H1 (cell line): ENCODE measurements around the gene C2orf72. TPM values are rescaled to one million over a fixed set of nuclear protein-coding genes. Genes with fewer than 3 reads are reported as not detected.

Source experiments
- CTCF ChIA-PET: fragments of 300-600 bp; sonication (Branson Sonifier 250); formaldehyde crosslinking; loops from one replicate; lab custom pipeline; 2021; ENCODE audit not compliant: partially characterized antibody; lab: Charles Lee
- POLR2A ChIA-PET: fragments of 300-600 bp; sonication (Branson Sonifier 250); formaldehyde crosslinking; loops from one replicate; lab custom pipeline; 2021; ENCODE audit warnings: inconsistent platforms; ENCODE audit not compliant: partially characterized antibody; lab: Charles Lee
- DNase-seq, 2 experiments: peaks; one replicate each; pipeline versions ENCODE4 v3.0.0 to v3.0.0-alpha.2; 2010 to 2022; ENCODE audit warnings: low spot score in 2 of 2, low read depth in 1 of 2, mixed read lengths in 1 of 2
- FAIRE-seq: peaks from 2 replicates; lab custom pipeline; 2011; peaks lifted over from hg19 to GRCh38; lab: Jason Lieb, UNC
- H2AFZ ChIP-seq: 2 replicates; pipeline ENCODE4 v1.8.1; 2012; ENCODE audit warnings: low read length, inconsistent platforms
- H2AK5ac ChIP-seq: 2 replicates; pipeline ENCODE4 v1.6.1; 2013; ENCODE audit warnings: low read depth, low read length
- H2BK120ac ChIP-seq: replicated peaks from 2 replicates; pipeline ENCODE3; 2013; ENCODE audit warnings: low read depth, low read length, inconsistent platforms
- H2BK12ac ChIP-seq: 2 replicates; pipeline ENCODE4 v1.6.1; 2013; ENCODE audit warnings: low read depth, low read length
- H2BK15ac ChIP-seq: 2 replicates; pipeline ENCODE4 v1.6.1; 2013; ENCODE audit warnings: low read length
- H2BK20ac ChIP-seq: 2 replicates; pipeline ENCODE4 v1.6.1; 2013; ENCODE audit warnings: low read length
- H2BK5ac ChIP-seq: 2 replicates; pipeline ENCODE4 v1.6.1; 2013; ENCODE audit warnings: low read depth, low read length
- H3K14ac ChIP-seq: 2 replicates; pipeline ENCODE4 v1.6.1; 2013; ENCODE audit warnings: inconsistent platforms; ENCODE audit not compliant: insufficient read length
- H3K18ac ChIP-seq: 2 replicates; pipeline ENCODE4 v1.6.1; 2013; ENCODE audit warnings: low read length; ENCODE audit errors: extremely low read depth
- H3K23ac ChIP-seq: 2 replicates; pipeline ENCODE4 v1.6.1; 2013; ENCODE audit warnings: inconsistent platforms; ENCODE audit not compliant: insufficient read length
- H3K23me2 ChIP-seq: 2 replicates; pipeline ENCODE4 v1.6.1; 2013; ENCODE audit warnings: low read depth, low read length
- H3K27ac ChIP-seq: 2 replicates; pipeline ENCODE4 v1.6.1; 2011; ENCODE audit warnings: low read depth, low read length, inconsistent platforms
- H3K27me3 ChIP-seq, 4 experiments: replicated peaks in 1 of 4; 1 replicate in 1 of 4; 2 replicates in 3 of 4; pipeline versions ENCODE4 v1.6.1 to v1.8.1; 2011 to 2013; ENCODE audit warnings: low read length in 3 of 4, mild to moderate bottlenecking in 3 of 4, inconsistent platforms in 2 of 4, mixed read lengths in 2 of 4, moderate library complexity in 1 of 4; ENCODE audit not compliant: control insufficient read depth in 3 of 4, insufficient read depth in 3 of 4; ENCODE audit errors: extremely low read depth in 1 of 4
- H3K36me3 ChIP-seq, 4 experiments: 2 replicates each; pipeline versions ENCODE4 v1.6.1 to v1.8.1; 2011 to 2013; ENCODE audit warnings: mild to moderate bottlenecking in 4 of 4, low read length in 3 of 4, moderate library complexity in 2 of 4, control low read depth in 1 of 4, inconsistent platforms in 1 of 4; ENCODE audit not compliant: insufficient read depth in 4 of 4, control insufficient read depth in 2 of 4
- H3K4ac ChIP-seq: replicated peaks from 2 replicates; pipeline ENCODE3; 2013; ENCODE audit warnings: low read length, low read depth, mixed read lengths, inconsistent platforms; ENCODE audit not compliant: insufficient read length
- H3K4me1 ChIP-seq, 4 experiments: replicated peaks in 1 of 4; 1 replicate in 1 of 4; 2 replicates in 3 of 4; pipeline versions ENCODE4 v1.6.1 to v1.8.1; 2011 to 2013; ENCODE audit warnings: low read length in 3 of 4, inconsistent platforms in 2 of 4, mixed read lengths in 1 of 4; ENCODE audit not compliant: insufficient read depth in 4 of 4, control insufficient read depth in 3 of 4
- H3K4me2 ChIP-seq, 2 experiments: 2 replicates each; pipeline versions ENCODE4 v1.6.1 to v1.8.1; 2011 to 2013; ENCODE audit warnings: low read depth in 2 of 2, low read length in 2 of 2, control low read depth in 1 of 2, inconsistent platforms in 1 of 2, mild to moderate bottlenecking in 1 of 2; ENCODE audit not compliant: insufficient read depth in 1 of 2
- H3K4me3 ChIP-seq, 4 experiments: fragments of 200-600, 300-600 bp in 1 of 4; sonication (generic), shearing (Covaris generic), sonication (Bioruptor Twin) in 1 of 4; 2 replicates each; pipeline versions ENCODE4 v1.5.1 to v1.8.1; 2011 to 2016; ENCODE audit warnings: low read length in 4 of 4, low read depth in 3 of 4, control low read depth in 2 of 4, inconsistent platforms in 2 of 4, mild to moderate bottlenecking in 2 of 4, mixed read lengths in 1 of 4, moderate library complexity in 1 of 4; ENCODE audit not compliant: insufficient read depth in 2 of 4; ENCODE audit errors: extremely low read depth in 1 of 4
- H3K56ac ChIP-seq: replicated peaks from 2 replicates; pipeline ENCODE3; 2013; ENCODE audit warnings: low read depth, mild to moderate bottlenecking, mixed read lengths, low read length, inconsistent platforms; ENCODE audit not compliant: insufficient read length
- H3K79me1 ChIP-seq: 2 replicates; pipeline ENCODE4 v1.6.1; 2013; ENCODE audit warnings: low read depth, low read length, control low read depth
- H3K79me2 ChIP-seq, 2 experiments: 2 replicates each; pipeline versions ENCODE4 v1.6.1 to v1.8.1; 2012 to 2013; ENCODE audit warnings: low read length in 2 of 2, mild to moderate bottlenecking in 2 of 2, inconsistent platforms in 1 of 2; ENCODE audit not compliant: insufficient read depth in 2 of 2, control insufficient read depth in 1 of 2
- H3K9ac ChIP-seq, 4 experiments: replicated peaks in 1 of 4; 1 replicate in 1 of 4; 2 replicates in 3 of 4; pipeline versions ENCODE4 v1.6.1 to v1.8.1; 2011 to 2013; ENCODE audit warnings: low read depth in 3 of 4, low read length in 3 of 4, control low read depth in 2 of 4, mild to moderate bottlenecking in 2 of 4, moderate library complexity in 2 of 4, inconsistent platforms in 1 of 4; ENCODE audit errors: extremely low read depth in 1 of 4
- H3K9me3 ChIP-seq, 2 experiments: 2 replicates each; pipeline versions ENCODE4 v1.6.1 to v1.8.1; 2012 to 2013; ENCODE audit warnings: mild to moderate bottlenecking in 2 of 2, moderate library complexity in 2 of 2, control low read depth in 1 of 2, inconsistent platforms in 1 of 2, low read depth in 1 of 2, low read length in 1 of 2, mixed read lengths in 1 of 2; ENCODE audit not compliant: insufficient read depth in 2 of 2
- H4K20me1 ChIP-seq, 2 experiments: replicated peaks in 1 of 2; 2 replicates each; pipeline versions ENCODE3 to v1.8.1; 2011 to 2013; ENCODE audit warnings: inconsistent platforms in 2 of 2, low read length in 2 of 2, mild to moderate bottlenecking in 1 of 2; ENCODE audit not compliant: insufficient read depth in 2 of 2, control insufficient read depth in 1 of 2
- H4K5ac ChIP-seq: 2 replicates; pipeline ENCODE4 v1.6.1; 2013; ENCODE audit warnings: low read length, low read depth, mixed read lengths, inconsistent platforms; ENCODE audit not compliant: insufficient read length
- H4K8ac ChIP-seq: 2 replicates; pipeline ENCODE4 v1.8.0; 2013; ENCODE audit warnings: mild to moderate bottlenecking, moderate library complexity, low read length, inconsistent platforms; ENCODE audit not compliant: insufficient read depth; ENCODE audit errors: extremely low read depth
- H4K91ac ChIP-seq: replicated peaks from 2 replicates; pipeline ENCODE3; 2013; ENCODE audit warnings: low read length, mixed read lengths, inconsistent platforms; ENCODE audit not compliant: insufficient read length
- BACH1 ChIP-seq: IDR thresholded peaks from 2 replicates; pipeline ENCODE4 v1.6.1; 2012; ENCODE audit warnings: low read length, improper control_type of control experiment
- CBX5 ChIP-seq: fragments of 300-800, 300-1000 bp; sonication (generic); IDR thresholded peaks from 2 replicates; pipeline ENCODE4 v1.7.1; 2016; ENCODE audit warnings: antibody characterized with exemption, low read length, low read depth
- CHD2 ChIP-seq: IDR thresholded peaks from 2 replicates; pipeline ENCODE4 v1.6.1; 2012; ENCODE audit warnings: low read length, improper control_type of control experiment
- CREB1 ChIP-seq: IDR thresholded peaks from 2 replicates; pipeline ENCODE4 v1.6.1; 2012; ENCODE audit warnings: inconsistent platforms
- FOSL1 ChIP-seq: IDR thresholded peaks from 2 replicates; pipeline ENCODE4 v1.6.1; 2011; ENCODE audit warnings: mild to moderate bottlenecking, low read depth, low read length, moderate library complexity; ENCODE audit not compliant: insufficient read depth
- KDM1A ChIP-seq: fragments of 200-600, 300-600 bp; sonication (generic); IDR thresholded peaks from 2 replicates; pipeline ENCODE4 v1.7.1; 2016; ENCODE audit warnings: mild to moderate bottlenecking, low read length, borderline replicate concordance
- POLR2AphosphoS5 ChIP-seq: IDR thresholded peaks from 2 replicates; pipeline ENCODE4 v1.6.1; 2011; ENCODE audit warnings: low read depth, low read length
- RNF2 ChIP-seq: fragments of 200-900, 300-1000 bp; sonication (generic); IDR thresholded peaks from 2 replicates; pipeline ENCODE4 v1.7.1; 2016; ENCODE audit warnings: borderline replicate concordance, low read depth, mild to moderate bottlenecking, antibody characterized with exemption, low read length; ENCODE audit not compliant: poor library complexity, severe bottlenecking; ENCODE audit errors: missing control alignments
- SAP30 ChIP-seq: fragments of 300-600 bp; sonication (generic); IDR thresholded peaks from 2 replicates; pipeline ENCODE4 v1.7.1; 2012; ENCODE audit warnings: low read length, moderate library complexity, mild to moderate bottlenecking, inconsistent platforms; ENCODE audit not compliant: insufficient read depth, insufficient replicate concordance
- SP1 ChIP-seq: IDR thresholded peaks from 2 replicates; pipeline ENCODE4 v1.6.1; 2011; ENCODE audit warnings: low read depth, low read length
- TCF12 ChIP-seq: IDR thresholded peaks from 2 replicates; pipeline ENCODE4 v1.6.1; 2011; ENCODE audit warnings: low read depth, mild to moderate bottlenecking, low read length
- TEAD4 ChIP-seq: IDR thresholded peaks from 2 replicates; pipeline ENCODE4 v1.6.1; 2012; ENCODE audit warnings: low read depth, low read length, inconsistent platforms, mixed read lengths
- USF2 ChIP-seq: IDR thresholded peaks from 2 replicates; pipeline ENCODE4 v1.6.1; 2011; ENCODE audit warnings: low read length, improper control_type of control experiment
- ZNF274 ChIP-seq: IDR thresholded peaks from 2 replicates; pipeline ENCODE4 v1.7.0; 2012; ENCODE audit warnings: low read length, borderline replicate concordance; ENCODE audit errors: extremely low read depth
- WGBS, 2 experiments: shearing (Covaris generic) in 1 of 2; methylation state at CpG; one replicate each; pipeline versions ENCODE4 v1.1.6 to v1.1.7; 2013 to 2015; ENCODE audit warnings: low lambda C conversion rate in 2 of 2, mixed read lengths in 2 of 2, inconsistent platforms in 1 of 2, low coverage in 1 of 2, missing lambda C conversion rate in 1 of 2; ENCODE audit not compliant: insufficient replicate concordance in 2 of 2, insufficient coverage in 1 of 2, insufficient read length in 1 of 2; ENCODE audit errors: extremely low coverage in 1 of 2, missing lambda C conversion rate in 1 of 2; 5-methylcytosine and 5-hydroxymethylcytosine counted together
- polyA plus RNA-seq, 7 experiments: library from polyadenylated mRNA; depleted of rRNA in 3 of 7; stranded (reverse) in 5 of 7; unstranded in 2 of 7; fragments of >200 nt in 5 of 7; fragments of 200-250 nt in 2 of 7; gene quantifications; 1 replicate in 5 of 7; 2 replicates in 1 of 7; 4 replicates in 1 of 7; pipeline versions ENCODE4 v1.2.1 to v1.2.3, GENCODE V29; 2011 to 2013; ENCODE audit warnings: missing spikeins in 2 of 7, mixed read lengths in 2 of 7
- total RNA-seq: library from RNA; stranded (reverse); fragmentation: NEBNext Ultra II Directional; extraction: Animal tissue kit (Norgen Biotek cat#: 25700); gene quantifications from 2 replicates; pipeline ENCODE4 v1.2.1, GENCODE V29; 2021

The C2orf72 gene
- total and polyA plus RNA-seq, 2 of the 8 experiments (the other 6 are each of a cell fraction or from before 2014, with no cell fraction given) = 1.1 to 1.7 TPM

GRCh38 chr2:231062776-231063175, 25.5 kb downstream of the C2orf72 start:
- H4K8ac ChIP-seq = no peak overlapping the region
- no peak overlapping the region for H4K91ac ChIP-seq
- no peak overlapping the region for H2BK120ac ChIP-seq
- H3K9ac ChIP-seq = peak overlapping the region in 1 of 4 experiments; percentile 8; a peak in 1 of 7 replicates
- H2BK12ac ChIP-seq = no peak overlapping the region
- peaks cover 18 to 50% (median 40%) of the 10 kb centered on the region in 4 experiments for H3K36me3 ChIP-seq
- ChIA-PET CTCF (interaction anchor here (0.9 kb wide), 1 partner anchor 72 kb away, joined by 3 read pairs; no protein-coding TSS in a partner anchor), POLR2A (no interaction called here)
- no peak overlapping the region for H3K4me3 ChIP-seq
- no peak overlapping the region for H2BK20ac ChIP-seq
- H3K27ac ChIP-seq = no peak overlapping the region
- no peak overlapping the region for H2AK5ac ChIP-seq
- H4K20me1 ChIP-seq = peaks cover 4 to 10% of the 10 kb centered on the region in 2 experiments
- H2BK5ac ChIP-seq = no peak overlapping the region
- H3K23ac ChIP-seq = no peak overlapping the region
- H3K14ac ChIP-seq = no peak overlapping the region
- DNase-seq (no peak), FAIRE-seq (no peak)
- no peak overlapping the region for H2BK15ac ChIP-seq
- H3K79me1 ChIP-seq = no peaks in the 10 kb centered on the region; the same call in 1 of the 2 replicates
- no peaks in the 10 kb centered on the region for H3K9me3 ChIP-seq
- no peaks in the 10 kb centered on the region for H3K27me3 ChIP-seq
- no peak overlapping the region for H3K56ac ChIP-seq
- peaks cover 3% of the 10 kb centered on the region; the same call in 1 of the 2 replicates for H3K23me2 ChIP-seq
- 92% methylated on average over 3 of the region's 3 CpGs; no CpG with 5 or more reads in 1 of the 2 experiments for WGBS, 2 experiments
- no peak overlapping the region for H3K4ac ChIP-seq
- H2AFZ ChIP-seq = no peak overlapping the region
- no peak overlapping the region for H3K18ac ChIP-seq
- peaks cover 18 to 38% of the 10 kb centered on the region in 2 experiments for H3K79me2 ChIP-seq
- H4K5ac ChIP-seq = no peak overlapping the region
- H3K4me1 ChIP-seq = peaks cover 0 to 6% (median under 1%) of the 10 kb centered on the region in 4 experiments; a peak in 4 of 7 replicates
- no peak overlapping the region for H3K4me2 ChIP-seq
- TF ChIP-seq CREB1 = no peak
- no peak for TF ChIP-seq TCF12
- no peak for TF ChIP-seq ZNF274
- no peak for TF ChIP-seq KDM1A
- TF ChIP-seq RNF2 = no peak
- TF ChIP-seq FOSL1 = no peak
- no peak for TF ChIP-seq SP1
- no peak for TF ChIP-seq SAP30
- TF ChIP-seq POLR2AphosphoS5 = no peak
- TF ChIP-seq CHD2 = no peak
- no peak for TF ChIP-seq USF2
- TF ChIP-seq TEAD4 = no peak
- no peak for TF ChIP-seq CBX5
- TF ChIP-seq BACH1 = no peak
